ENCODE measurements around the gene NSDHL.
"Not testable (repeated sequence)": the region's sequence is repeated elsewhere in the genome, so short reads cannot be mapped to it uniquely, and the experiment has no call there.

NSDHL gene

DNA sequence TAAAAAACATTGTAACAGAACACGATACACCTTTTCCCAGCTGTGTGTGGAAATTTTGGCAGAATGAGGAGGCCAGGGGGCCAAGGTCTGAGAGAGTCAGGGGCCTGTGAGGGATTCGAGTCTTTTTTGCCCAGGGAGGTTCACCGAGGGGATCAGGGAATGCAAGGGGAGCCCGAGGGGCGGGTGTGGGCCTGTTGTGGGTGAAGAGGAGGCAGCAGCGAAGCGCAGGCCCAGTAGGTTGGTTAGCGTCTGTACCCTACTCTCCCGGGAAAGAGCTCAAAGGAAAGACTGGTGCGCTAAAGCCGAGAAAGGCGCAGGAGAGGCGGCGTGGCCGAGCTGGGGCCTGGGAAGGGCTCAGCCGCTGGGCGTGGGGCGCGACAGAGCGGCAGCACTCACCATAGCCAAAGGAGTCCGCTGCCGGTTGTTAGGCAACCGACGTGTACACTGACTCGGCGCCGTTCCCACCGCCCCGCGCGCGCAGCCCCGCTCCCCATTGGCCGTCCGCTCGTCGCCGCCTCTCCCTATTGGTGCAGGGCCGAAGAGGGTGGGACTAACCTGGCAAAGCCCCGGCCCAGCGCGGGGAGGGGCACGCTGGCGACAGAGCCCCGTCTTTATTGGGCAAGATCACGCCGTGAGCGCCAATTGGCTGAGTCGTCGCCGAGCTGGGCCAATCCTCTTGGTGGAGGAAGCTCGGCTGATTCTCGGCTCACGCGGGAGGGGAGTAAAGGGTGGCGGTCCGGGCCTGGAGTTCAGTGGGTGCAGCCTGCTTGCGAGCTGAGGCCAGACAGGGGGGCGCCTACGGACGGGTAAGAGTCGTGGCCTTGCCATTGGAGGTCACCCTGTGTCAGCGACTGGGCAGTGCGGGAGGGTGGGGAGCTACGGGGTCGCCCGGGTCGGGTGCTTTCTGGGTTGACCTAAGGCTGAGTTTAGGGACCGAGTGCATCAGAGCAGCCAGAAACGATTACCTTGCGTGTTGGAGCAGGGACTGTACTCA is at the start of gene NSDHL, which contains the start of gene CETN2:
Gene NSDHL (plus strand): TSS at position 752 of the 994 bp plus-strand sequence. CDS start 15,262 bp downstream, outside the sequence.
Gene CETN2 (minus strand): TSS at position 446 of the 994 bp plus-strand sequence. CDS start 47 bp downstream, at position 399.
- peak; percentile 85 for DNase-seq (ENCODE audit: low read depth)

DNA sequence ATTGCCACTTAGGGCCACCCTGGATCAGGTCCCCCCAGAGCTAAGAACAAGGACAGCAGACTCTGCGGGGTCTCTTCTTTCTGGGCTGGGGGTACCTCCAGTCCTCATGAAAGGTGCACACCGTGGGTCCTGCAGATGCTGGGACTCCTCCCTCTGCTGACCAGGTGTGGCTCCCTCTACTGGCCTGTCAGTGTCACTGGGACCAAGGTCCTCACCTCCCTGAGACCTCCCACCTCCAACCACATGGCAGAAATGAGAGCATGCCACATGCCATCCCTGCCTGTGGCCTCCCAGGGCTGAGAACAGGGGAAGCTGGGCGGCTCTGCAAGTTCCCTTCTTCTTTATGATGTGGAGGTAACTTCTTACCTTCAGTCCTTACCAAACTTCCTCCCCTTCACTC is 43.8 kb upstream of the NSDHL start:
- not testable (repeated sequence) for DNase-seq (ENCODE audit: low read depth)

GRCh38 chrX:152798945-152799344 is 31.9 kb upstream of the NSDHL start:
- DNase-seq (ENCODE audit: low read depth), result no peak

GRCh38 chrX:152806035-152806434 is 24.8 kb upstream of the NSDHL start:
- DNase-seq (ENCODE audit: low read depth), result no peak

DNA sequence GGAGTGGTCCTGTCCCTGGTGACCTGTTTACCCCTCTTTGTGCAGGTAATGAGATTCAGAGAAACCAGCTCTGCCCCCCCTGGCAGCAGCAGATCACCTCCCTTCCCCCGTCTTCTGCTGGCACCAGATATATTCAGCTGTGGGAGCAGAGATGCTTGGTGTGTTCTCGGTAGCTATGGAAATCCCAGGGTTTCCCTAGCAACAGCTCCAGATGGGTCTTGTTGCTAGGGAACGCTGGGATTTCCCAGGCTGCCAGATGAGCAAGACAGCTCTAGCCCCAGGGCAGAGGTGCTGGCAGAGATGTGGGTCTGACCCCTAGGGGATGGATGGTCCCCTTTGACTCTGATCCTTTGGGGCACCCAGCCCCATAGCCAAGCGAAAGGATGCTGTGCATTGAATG is 20.5 kb upstream of the NSDHL start:
- DNase-seq (ENCODE audit: low read depth), result no peak

DNA sequence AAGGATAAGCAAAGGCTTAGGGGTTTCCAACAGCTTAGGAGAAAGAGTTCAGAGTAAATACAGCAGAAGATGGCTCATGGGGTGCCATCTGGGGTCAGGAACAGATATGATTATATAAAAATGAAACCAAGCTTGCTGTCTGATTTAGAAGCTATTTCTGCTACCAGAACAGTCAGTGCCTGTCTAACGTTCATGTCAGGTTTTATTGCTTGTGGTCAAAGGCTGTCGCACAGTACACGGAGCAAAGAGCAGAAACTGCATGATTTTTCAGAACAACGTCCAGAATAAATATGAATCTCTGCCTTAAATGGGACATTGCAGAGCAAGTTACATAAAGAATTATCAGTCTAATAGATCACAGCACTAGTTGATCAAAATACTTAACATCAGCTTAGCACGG is 17.7 kb upstream of the NSDHL start:
- no peak for DNase-seq (ENCODE audit: low read depth)

DNA sequence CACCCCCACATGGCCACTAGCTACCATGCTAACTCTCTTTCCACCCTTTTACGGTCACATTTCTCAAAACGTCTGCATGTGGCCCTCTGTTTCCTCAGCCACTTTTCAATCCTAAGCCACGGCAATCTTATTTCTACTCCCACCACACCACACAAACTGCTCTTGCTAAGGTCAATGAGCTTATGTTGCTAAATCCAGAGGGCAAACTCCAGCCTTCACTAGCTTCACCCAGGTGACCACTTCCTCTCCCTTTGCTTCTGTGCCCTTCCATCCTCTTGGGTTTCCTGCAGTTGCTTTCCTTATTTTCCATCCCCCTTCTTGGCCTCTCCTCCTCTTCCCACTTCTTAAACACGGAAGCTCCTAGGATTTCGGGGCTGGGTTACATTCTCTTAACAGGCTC is 16.8 kb upstream of the NSDHL start:
- DNase-seq (ENCODE audit: low read depth), result no peak

GRCh38 chrX:152817078-152817764 is 13.6 kb upstream of the NSDHL start:
- DNase-seq (ENCODE audit: low read depth), result no peak

- DNase-seq (ENCODE audit: low read depth), result no peak
Observed at GRCh38 chrX:152818356-152818755, 12.5 kb upstream of the NSDHL start.

- DNase-seq (ENCODE audit: low read depth), result no peak
Observed at GRCh38 chrX:152819266-152819665, 11.6 kb upstream of the NSDHL start.

- no peak for DNase-seq (ENCODE audit: low read depth)
Observed at GRCh38 chrX:152819732-152820131, 11.1 kb upstream of the NSDHL start.

DNA sequence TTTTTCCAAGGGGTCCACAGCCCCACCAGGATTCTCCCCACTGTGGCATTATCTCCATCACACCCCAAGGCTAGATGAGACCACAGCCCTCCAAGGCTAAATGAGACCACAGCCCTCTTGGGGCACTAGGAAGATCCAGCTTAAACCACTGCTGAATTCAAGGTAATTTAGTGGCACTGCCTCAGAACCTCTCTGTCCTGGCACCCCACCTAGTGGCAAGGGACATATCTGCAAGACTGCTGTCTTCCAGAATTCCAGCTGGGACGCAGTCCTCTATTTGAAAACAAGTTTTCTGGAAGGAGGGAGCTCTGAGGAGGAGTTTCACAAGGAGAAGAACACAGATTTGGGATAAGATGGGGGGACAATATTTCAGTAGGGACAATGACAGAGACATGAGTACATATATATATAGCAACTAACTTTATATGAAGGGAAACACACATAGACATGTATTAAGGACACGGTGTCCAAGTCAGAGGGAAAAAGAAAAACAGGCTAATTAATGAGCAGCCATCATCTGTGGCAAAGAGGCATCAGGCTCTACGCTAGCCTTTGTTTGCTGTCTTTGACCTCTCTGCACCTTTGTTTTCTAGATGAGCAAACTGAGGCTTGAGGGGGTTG is 9.6 kb upstream of the NSDHL start:
- no peak for DNase-seq (ENCODE audit: low read depth)

DNA sequence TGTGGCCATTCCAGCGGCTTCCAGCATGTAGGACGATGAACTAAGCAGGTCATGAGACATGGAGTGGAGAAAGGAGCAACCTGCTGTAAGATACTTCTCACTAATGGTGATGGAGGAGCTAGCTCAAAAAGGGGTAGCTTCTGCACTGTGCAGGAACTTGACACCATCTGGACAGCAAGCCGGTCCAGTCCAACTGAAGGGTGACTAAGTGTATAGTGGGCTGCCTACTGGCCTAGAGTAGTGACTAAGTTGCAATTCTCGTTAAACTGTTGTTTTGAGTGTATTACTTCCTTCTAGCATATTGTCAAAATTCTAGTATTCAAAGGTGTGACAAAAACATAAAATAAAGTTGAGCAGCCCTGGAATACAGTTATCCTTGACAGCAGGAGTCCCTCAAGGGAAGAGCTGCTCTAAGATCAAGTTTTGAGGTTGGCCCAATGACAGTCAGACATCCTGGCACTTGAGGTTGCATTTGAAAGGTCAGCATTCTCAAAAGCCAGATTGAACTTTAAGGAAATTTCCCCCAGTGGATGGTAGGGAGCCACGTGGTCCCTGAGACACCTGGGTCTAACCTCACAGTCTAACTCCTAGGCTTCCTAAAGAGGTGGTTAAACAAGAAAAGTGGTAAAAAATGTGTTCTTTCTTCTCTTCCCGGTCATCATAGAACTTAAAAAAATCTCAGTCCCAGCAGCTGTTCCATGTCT is 8.3 kb upstream of the NSDHL start:
- no peak for DNase-seq (ENCODE audit: low read depth)

DNA sequence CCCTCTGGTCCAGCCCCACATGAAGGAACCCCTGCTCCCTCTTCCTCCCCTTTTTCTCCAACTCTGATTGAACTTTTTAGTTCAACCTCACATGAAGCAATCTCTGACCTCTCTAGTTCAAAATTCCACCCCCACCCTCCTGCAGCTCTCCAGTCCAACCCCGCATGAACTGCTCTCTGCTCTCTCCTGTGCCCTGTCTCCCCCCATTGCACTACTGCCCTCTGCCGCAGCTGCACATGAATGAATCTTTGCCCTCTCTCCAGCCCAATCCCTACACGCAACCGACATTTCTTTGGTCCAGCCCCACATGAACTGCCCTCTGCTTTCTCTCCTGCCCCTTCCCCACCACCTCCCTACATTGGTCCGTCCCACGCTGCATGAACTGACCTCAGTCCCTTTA is 7.2 kb upstream of the NSDHL start:
- DNase-seq (ENCODE audit: low read depth), result no peak

GRCh38 chrX:152824841-152825374 is 6.0 kb upstream of the NSDHL start:
- no peak for DNase-seq (ENCODE audit: low read depth)

GRCh38 chrX:152831391-152831790 is 528 bp downstream of the NSDHL start:
- DNase-seq (ENCODE audit: low read depth), result no peak

- no peak for DNase-seq (ENCODE audit: low read depth)
Observed at GRCh38 chrX:152832520-152832919, 1.7 kb downstream of the NSDHL start.

- DNase-seq (ENCODE audit: low read depth), result no peak
Observed at GRCh38 chrX:152833378-152833777, 2.5 kb downstream of the NSDHL start.

DNA sequence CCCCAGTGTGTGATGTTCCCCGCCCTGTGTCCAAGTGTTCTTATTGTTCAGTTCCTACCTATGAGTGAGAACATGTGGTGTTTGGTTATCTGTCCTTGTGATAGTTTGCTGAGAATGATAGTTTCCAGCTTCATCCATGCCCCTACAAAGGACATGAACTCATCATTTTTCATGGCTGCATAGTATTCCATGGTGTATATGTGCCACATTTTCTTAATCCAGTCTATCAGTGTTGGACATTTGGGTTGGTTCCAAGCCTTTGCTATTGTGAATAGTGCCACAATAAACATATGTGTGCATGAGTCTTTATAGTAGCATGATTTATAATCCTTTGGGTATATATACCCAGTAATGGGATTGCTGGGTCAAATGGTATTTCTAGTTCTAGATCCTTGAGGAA is 4.6 kb downstream of the NSDHL start:
- not testable (repeated sequence) for DNase-seq (ENCODE audit: low read depth)

- no peak for DNase-seq (ENCODE audit: low read depth)
Observed at GRCh38 chrX:152842772-152843338, 12.0 kb downstream of the NSDHL start.

DNA sequence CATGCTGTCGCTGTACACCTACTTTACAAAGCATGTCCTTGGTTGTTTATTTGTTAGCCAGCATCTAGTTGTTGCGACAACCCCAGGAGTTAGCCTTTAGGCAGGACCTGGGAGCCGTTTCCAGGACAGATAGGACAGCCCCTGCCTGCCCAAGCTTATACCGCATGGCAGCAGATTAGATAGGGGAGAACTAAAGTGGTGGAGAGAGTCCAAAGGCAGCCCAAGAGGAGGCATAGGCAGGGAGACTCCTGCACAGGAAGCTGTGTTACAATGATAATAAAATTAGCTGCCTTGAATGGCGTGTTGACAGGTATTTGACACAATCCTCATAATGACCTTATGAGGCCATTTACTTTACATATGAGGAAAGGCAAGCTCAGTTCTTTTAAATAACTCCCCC is 13.0 kb downstream of the NSDHL start:
- DNase-seq (ENCODE audit: low read depth), result no peak

Data from activated T-cell treated with anti-CD3 and anti-CD28 coated beads for 1 hour (primary cell).